Esophagus squamous epithelium (tissue), 5 donors: ENCODE data around the gene MRM1. TPM values are rescaled to one million over a fixed set of nuclear protein-coding genes. Genes with fewer than 3 reads are reported as not detected.

Experiments
- DNase-seq: peaks from one replicate; lab custom pipeline; 2025; lab: John Stamatoyannopoulos, UW
- H3K27ac ChIP-seq, 4 donors: fragments of 200-600 bp; sonication (generic); one replicate each; pipeline ENCODE4 v1.5.1; 2016 to 2019; ENCODE audit warnings: mild to moderate bottlenecking in 1 of 4
- H3K27me3 ChIP-seq, 4 donors: fragments of 200-600 bp; sonication (generic); 1 replicate in 3 of 4; 2 replicates in 1 of 4; pipeline versions ENCODE4 v1.5.1 to v1.6.0; 2017 to 2021; ENCODE audit warnings: antibody characterized with exemption in 1 of 4
- H3K36me3 ChIP-seq, 3 donors: fragments of 200-600 bp; sonication (generic); one replicate each; pipeline ENCODE4 v1.5.1; 2016 to 2019
- H3K4me1 ChIP-seq, 3 donors: fragments of 200-600 bp; sonication (generic); one replicate each; pipeline ENCODE4 v1.5.1; 2017 to 2019
- H3K4me3 ChIP-seq, 4 donors: fragments of 200-600 bp; sonication (generic); 1 replicate in 3 of 4; 2 replicates in 1 of 4; pipeline ENCODE4 v1.5.1; 2016 to 2019; ENCODE audit warnings: mild to moderate bottlenecking in 2 of 4, moderate library complexity in 1 of 4
- H3K9me3 ChIP-seq, 3 donors: fragments of 200-600 bp; sonication (generic); one replicate each; pipeline ENCODE4 v1.5.1; 2016 to 2019
- POLR2A ChIP-seq, 4 donors: fragments of 450-650 bp; IDR thresholded peaks; one replicate each; pipeline ENCODE4 v1.6.1; 2017; ENCODE audit warnings: antibody characterized with exemption in 4 of 4, mild to moderate bottlenecking in 4 of 4, moderate library complexity in 3 of 4
- WGBS, 2 donors: methylation state at CpG; one replicate each; pipeline ENCODE4 v1.1.5; 2018; 5-methylcytosine and 5-hydroxymethylcytosine counted together
- intact Hi-C: fragments of 100-400 bp; cut with DNase I; formaldehyde crosslinking; loops from one replicate; pipeline ENCODE4 v1.15.0; 2022
- total RNA-seq, 4 donors: library from RNA; depleted of rRNA; stranded (reverse); fragments of >200 nt; gene quantifications; one replicate each; pipeline ENCODE4 v1.1.0, GENCODE V29; 2016
- TF ChIP-seq, protein P1 (sequence below), 6 experiments: fragments of 450-650 bp in 4 of 6; fragments of 200-600 bp in 2 of 6; sonication (generic) in 2 of 6; IDR thresholded peaks; one replicate each; pipeline ENCODE4 v1.5.1; 2016 to 2019; ENCODE audit warnings: antibody characterized with exemption in 6 of 6, mild to moderate bottlenecking in 4 of 6, moderate library complexity in 4 of 6
- donor health status: DM: yes; HTN: yes; CAD: no.

Gene MRM1
- total RNA-seq, 4 donors from 2014 or later, result 5.9 to 10.1 (median 7.0) TPM

DNA sequence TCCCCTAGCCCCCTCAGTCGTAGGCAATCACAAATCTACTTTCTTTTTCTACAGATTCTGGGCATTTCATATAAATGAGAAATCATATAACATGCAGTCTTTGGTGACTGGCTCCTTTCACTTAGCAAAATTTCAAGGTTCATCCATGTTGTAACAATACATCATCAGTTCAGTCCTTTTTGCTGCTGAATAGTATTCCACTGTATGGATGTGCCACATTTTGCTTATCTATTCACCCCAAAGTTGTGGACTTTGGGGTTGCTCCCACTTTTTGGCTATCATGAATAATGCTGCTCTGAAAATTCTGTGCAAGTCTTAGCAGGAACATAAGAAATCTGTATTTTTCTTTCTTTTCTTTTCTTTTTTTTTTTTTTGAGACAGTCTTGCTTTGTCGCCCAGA lies 39.0 kb downstream of the MRM1 start:
- no peak for TF ChIP-seq POLR2A (IDR thresholded peaks at IDR 0.05)
- TF ChIP-seq, protein P1, sequence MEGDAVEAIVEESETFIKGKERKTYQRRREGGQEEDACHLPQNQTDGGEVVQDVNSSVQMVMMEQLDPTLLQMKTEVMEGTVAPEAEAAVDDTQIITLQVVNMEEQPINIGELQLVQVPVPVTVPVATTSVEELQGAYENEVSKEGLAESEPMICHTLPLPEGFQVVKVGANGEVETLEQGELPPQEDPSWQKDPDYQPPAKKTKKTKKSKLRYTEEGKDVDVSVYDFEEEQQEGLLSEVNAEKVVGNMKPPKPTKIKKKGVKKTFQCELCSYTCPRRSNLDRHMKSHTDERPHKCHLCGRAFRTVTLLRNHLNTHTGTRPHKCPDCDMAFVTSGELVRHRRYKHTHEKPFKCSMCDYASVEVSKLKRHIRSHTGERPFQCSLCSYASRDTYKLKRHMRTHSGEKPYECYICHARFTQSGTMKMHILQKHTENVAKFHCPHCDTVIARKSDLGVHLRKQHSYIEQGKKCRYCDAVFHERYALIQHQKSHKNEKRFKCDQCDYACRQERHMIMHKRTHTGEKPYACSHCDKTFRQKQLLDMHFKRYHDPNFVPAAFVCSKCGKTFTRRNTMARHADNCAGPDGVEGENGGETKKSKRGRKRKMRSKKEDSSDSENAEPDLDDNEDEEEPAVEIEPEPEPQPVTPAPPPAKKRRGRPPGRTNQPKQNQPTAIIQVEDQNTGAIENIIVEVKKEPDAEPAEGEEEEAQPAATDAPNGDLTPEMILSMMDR (IDR thresholded peaks at IDR 0.05), result no peak
- 85 to 90% methylated on average over 1 to 2 of the region's 2 CpGs for WGBS, 2 donors
- Histone ChIP-seq H3K4me3 (no peak overlapping the region), H3K36me3 (no peaks in the 10 kb centered on the region), H3K27ac (no peak overlapping the region), H3K27me3 (peaks cover 21 to 100% (median 24%) of the 10 kb centered on the region in 4 donors), H3K4me1 (peaks cover 9 to 19% (median 13%) of the 10 kb centered on the region in 3 donors), H3K9me3 (no peaks in the 10 kb centered on the region)
- DNase-seq, result no peak
- intact Hi-C loops, result no loop called here

- Histone ChIP-seq H3K9me3 (no peaks in the 10 kb centered on the region), H3K27ac (no peak overlapping the region), H3K36me3 (no peaks in the 10 kb centered on the region), H3K4me1 (peaks cover 9 to 19% (median 13%) of the 10 kb centered on the region in 3 donors), H3K27me3 (peaks cover 21 to 100% (median 24%) of the 10 kb centered on the region in 4 donors), H3K4me3 (no peak overlapping the region)
- TF ChIP-seq POLR2A (IDR thresholded peaks at IDR 0.05), result no peak
- TF ChIP-seq, protein P1 (IDR thresholded peaks at IDR 0.05), result no peak
- 84% methylated on average over 5 to 6 of the region's 10 CpGs for WGBS, 2 donors
- intact Hi-C loops, result no loop called here
- DNase-seq, result no peak
Observed at GRCh38 chr17:36640836-36641235, 39.5 kb downstream of the MRM1 start.

GRCh38 chr17:36641331-36641876 lies 40.0 kb downstream of the MRM1 start:
- peak overlapping the region; percentile 6 to 63 (median 25) for H3K4me3 ChIP-seq
- intact Hi-C loops, result no loop called here
- H3K36me3 ChIP-seq, result no peaks in the 10 kb centered on the region
- H3K4me1 ChIP-seq, result peaks cover 9 to 19% (median 13%) of the 10 kb centered on the region in 3 donors
- TF ChIP-seq, protein P1 (IDR thresholded peaks at IDR 0.05), result no peak
- TF ChIP-seq POLR2A (IDR thresholded peaks at IDR 0.05), result no peak
- peaks cover 21 to 100% (median 24%) of the 10 kb centered on the region in 4 donors for H3K27me3 ChIP-seq
- DNase-seq, result no peak
- WGBS, 2 donors, result 44% methylated on average over 7 of the region's 43 CpGs; no CpG with 5 or more reads in 1 of the 2 donors
- H3K9me3 ChIP-seq, result no peaks in the 10 kb centered on the region
- H3K27ac ChIP-seq, result no peak overlapping the region

GRCh38 chr17:36641877-36642845 lies 40.8 kb downstream of the MRM1 start:
- H3K4me1 ChIP-seq, result peaks cover 9 to 19% (median 13%) of the 10 kb centered on the region in 3 donors
- peak overlapping the region; percentile 6 to 63 (median 25) for H3K4me3 ChIP-seq
- peaks cover 21 to 100% (median 24%) of the 10 kb centered on the region in 4 donors for H3K27me3 ChIP-seq
- H3K36me3 ChIP-seq, result no peaks in the 10 kb centered on the region
- H3K27ac ChIP-seq, result no peak overlapping the region
- WGBS, 2 donors, result 3 to 7% methylated on average over 22 to 25 of the region's 64 CpGs
- intact Hi-C loops, result no loop called here
- TF ChIP-seq POLR2A (IDR thresholded peaks at IDR 0.05), result no peak
- TF ChIP-seq, protein P1 (IDR thresholded peaks at IDR 0.05), result no peak
- H3K9me3 ChIP-seq, result no peaks in the 10 kb centered on the region
- DNase-seq, result no peak
